Measurements from ENCODE around the gene TMEM187.

Gene TMEM187

GRCh38 chrX:153953892-153954557, 18.5 kb upstream of the TMEM187 start:
- no peak for DNase-seq (ENCODE audit: low read depth in 2 of 2, low spot score in 1 of 2)

GRCh38 chrX:153954558-153955227, 17.9 kb upstream of the TMEM187 start:
- no peak for DNase-seq (ENCODE audit: low read depth in 2 of 2, low spot score in 1 of 2)

- no peak for DNase-seq (ENCODE audit: low read depth in 2 of 2, low spot score in 1 of 2)
These were observed 17.3 kb upstream of the TMEM187 start for GRCh38 chrX:153955228-153955732.

GRCh38 chrX:153956044-153956907, 16.3 kb upstream of the TMEM187 start:
- no peak for DNase-seq (ENCODE audit: low read depth in 2 of 2, low spot score in 1 of 2)

DNA sequence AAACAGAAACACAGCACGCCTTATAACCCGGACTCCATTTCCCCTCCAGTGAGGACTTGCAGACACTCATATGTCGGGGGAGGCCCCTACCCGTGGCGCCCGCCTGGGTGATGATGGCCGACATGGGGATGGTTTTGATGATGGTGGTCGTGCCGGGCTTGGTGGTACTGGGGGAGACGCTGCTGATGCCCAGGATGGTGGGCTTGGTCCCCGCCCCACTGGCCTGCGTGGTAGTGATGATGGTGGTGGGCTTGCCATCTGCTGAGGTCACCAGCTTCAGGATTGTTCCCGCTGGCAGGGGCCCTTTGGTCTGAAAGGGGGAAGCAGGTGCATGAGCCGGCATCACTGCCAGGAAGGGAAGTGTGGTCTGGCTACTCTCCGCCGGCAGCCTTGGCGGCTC, 15.3 kb upstream of the TMEM187 start:
- no peak for DNase-seq (ENCODE audit: low read depth in 2 of 2, low spot score in 1 of 2)

DNA sequence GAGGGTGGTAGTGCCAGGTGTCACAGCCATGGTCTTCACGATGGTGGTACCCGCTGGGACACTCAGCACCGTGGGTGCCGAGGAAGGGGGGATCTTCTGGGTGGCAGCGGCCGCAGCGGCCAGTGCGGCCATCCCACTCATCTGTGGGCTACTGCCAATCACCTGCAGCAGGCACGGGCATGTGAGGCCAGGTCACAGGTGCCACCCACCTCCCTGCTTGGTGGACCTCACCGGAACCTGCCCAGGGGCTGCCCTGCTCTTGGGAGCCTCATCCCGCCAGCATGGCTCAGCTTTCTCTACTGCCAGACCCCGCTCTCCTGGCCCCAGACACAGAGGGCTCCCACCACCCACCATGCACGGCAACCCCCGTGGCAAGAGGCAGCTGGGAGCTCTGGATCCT, 13.9 kb upstream of the TMEM187 start:
- no peak for DNase-seq (ENCODE audit: low read depth in 2 of 2, low spot score in 1 of 2)

DNA sequence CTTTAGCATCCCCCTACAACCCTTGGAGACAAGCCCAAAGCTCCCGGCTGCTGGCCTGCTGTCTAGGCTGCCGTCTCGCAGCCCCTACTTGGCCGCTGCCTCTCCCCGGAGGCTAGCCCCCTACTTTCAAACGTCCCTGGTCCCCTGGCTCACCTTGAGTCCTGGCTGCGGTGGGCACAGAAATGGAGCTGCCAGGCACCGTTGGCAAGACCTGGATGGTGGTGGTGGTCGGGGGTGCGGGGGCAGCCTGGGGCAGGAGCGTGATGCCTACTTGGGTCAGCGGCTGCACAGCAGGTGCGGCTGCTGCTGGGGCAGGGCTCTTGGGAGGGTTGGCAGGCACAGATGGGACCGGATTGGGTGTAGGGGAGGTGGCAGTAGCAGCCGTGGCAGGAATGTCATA, 12.9 kb upstream of the TMEM187 start:
- no peak for DNase-seq (ENCODE audit: low read depth in 2 of 2, low spot score in 1 of 2)

GRCh38 chrX:153960077-153960476, 12.5 kb upstream of the TMEM187 start:
- DNase-seq (ENCODE audit: low read depth in 2 of 2, low spot score in 1 of 2) = no peak

DNA sequence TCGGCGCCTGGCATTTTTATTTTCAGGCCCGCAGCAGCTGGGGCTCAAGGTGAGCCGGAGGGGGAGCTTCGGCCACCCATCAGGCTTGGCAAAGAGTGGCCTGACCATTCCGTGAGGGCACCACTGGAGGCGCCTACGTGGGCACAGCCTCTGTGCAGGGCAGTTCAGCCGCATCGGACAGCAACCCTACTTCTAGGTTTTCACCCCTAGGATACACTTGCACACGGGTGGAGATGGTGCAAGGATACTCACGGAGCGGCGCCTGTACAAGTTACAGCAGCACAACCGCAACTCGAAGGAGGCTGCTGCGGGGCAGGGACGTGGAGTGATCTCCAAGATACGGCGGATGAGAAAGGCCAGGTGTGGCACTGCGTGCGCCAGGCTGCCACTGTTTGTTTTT, 11.8 kb upstream of the TMEM187 start:
- no peak for DNase-seq (ENCODE audit: low read depth in 2 of 2, low spot score in 1 of 2)

- DNase-seq (ENCODE audit: low read depth in 2 of 2, low spot score in 1 of 2) = no peak
These were observed 11.3 kb upstream of the TMEM187 start for GRCh38 chrX:153961292-153961691.

DNA sequence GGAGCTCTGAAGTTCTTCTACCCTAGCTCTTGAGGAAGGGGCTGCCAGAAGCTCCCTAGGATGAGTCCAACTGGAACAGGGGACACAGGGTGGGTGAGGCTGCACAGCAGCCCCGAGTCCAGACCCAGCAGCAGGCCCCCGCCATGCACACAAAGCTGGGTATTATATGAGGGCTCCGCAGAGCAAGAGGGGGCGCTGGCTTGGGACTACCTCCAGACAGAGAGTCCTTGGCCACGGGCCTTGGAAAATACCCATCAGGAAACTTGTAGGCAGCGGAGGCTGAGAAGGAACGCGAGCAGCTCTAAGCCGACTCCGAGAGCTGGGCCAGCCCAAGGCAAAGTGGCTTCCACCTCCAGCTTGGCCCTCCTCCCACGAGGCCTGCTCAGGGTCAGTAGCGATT, 9.0 kb upstream of the TMEM187 start:
- no peak for DNase-seq (ENCODE audit: low read depth in 2 of 2, low spot score in 1 of 2)

DNA sequence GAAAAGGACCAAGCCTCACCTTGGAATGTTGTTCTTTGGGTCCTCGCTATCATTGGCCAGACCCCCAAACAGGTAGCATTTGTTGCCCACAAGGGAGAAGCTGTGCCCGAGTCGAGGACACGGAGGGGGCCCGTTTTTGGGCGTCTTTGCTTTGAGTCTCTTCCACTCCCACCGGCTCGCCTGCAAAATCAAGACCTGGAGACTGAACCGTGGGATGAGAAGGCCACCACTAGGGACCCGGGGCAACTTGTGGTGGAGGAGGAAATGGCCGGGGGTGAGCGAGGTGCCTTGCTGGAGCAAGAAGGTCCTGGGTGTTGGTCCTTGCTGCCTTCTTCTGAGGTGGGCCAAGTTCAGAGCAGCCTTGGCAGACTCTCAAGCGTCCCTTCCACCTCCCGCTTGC, 8.4 kb upstream of the TMEM187 start:
- no peak for DNase-seq (ENCODE audit: low read depth in 2 of 2, low spot score in 1 of 2)

DNA sequence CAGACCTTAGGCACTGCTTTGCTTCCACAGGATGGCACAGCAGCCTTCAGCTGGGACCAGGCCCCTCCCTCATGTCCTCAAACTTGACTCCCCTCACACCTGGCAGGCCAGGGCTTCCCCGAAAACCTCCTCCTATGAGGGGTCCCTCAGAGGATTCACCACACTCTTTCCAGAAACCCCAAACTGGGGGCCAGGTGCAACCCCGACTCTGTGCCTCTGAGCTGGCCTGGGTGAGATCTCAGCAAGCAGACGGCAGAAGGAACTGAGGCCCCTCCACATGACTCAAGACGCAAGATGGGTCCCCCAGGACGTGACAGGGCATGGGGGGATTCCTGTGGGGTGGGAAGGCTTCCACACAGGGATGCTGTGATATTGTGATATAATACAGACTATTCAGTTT, 7.1 kb upstream of the TMEM187 start:
- no peak for DNase-seq (ENCODE audit: low read depth in 2 of 2, low spot score in 1 of 2)

- DNase-seq (ENCODE audit: low read depth in 2 of 2, low spot score in 1 of 2) = no peak
These were observed 6.3 kb upstream of the TMEM187 start for GRCh38 chrX:153966283-153966688.

GRCh38 chrX:153966841-153967535, 5.6 kb upstream of the TMEM187 start:
- peak in 1 of 2 donors; percentile 50 for DNase-seq (ENCODE audit: low read depth in 2 of 2, low spot score in 1 of 2)

DNA sequence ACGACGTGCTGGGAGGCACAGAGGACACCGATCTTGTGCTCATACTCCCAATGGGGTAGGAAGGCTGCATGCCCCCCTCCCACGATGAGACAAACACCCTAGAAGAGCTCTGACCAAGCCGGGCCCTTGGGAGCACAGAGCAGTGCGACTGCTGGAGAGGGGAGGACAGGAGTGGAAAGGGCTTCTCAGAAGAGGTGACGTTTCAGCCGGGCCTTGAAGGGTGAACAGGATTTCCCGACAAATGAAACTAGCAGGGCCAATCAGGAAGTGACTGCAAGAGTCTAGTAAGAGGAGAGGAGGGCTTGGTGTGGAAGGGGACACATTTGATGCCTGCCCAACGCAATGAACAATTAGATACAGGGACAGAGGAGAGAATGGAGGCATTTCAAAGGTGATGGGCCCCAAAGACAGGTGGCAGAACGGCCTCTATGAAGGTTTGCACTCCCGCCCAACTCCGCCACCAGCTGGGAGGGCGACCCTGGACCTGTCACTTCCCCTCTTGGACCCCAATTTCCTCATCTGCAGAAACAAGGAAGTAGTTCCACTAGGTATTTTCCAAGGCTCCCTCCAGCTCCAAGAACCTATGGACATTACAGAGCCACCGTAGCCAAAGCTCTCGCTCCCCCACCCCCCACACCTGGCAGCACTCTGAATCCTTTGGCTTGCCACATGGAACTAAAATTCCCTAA, 4.9 kb upstream of the TMEM187 start:
- DNase-seq (ENCODE audit: low read depth in 2 of 2, low spot score in 1 of 2) = no peak

DNA sequence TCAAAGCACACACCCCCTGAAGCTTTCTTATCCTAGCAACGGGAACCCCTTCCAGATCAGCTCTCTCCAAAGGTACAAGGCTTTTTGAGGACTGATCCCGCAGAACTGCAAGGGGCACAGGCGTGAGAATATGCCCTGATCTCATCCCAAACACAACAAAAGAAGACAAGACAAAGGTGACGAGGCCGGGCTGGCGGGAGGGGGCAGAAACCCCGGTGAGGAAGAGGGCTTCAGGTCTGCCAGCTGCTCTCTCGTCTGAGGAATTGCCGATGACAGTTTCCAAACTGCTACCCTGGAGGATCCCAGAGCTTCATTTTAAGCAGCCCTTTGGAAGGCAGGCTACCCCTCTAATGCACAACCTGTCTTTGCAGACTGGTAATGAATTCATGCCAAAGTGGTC, 4.3 kb upstream of the TMEM187 start:
- no peak for DNase-seq (ENCODE audit: low read depth in 2 of 2, low spot score in 1 of 2)

DNA sequence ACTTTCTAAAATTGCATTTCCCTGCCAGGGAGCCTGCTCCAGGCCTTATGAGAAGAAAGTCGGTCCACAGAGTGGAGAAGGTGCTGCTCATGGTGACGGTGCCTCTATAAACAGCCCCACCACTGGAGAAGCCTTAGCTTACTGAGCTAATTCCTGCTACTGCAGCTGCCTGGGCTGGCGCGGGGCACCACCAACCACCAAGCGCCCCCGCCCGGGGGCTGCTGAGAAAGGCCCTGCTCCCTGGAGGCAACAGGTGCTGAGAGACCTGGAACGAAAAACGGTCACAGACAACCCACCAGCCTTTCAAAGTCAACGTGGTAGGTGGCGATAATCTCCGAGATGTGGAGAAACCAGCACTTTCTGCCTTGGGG, 3.8 kb upstream of the TMEM187 start:
- no peak for DNase-seq (ENCODE audit: low read depth in 2 of 2, low spot score in 1 of 2)

DNA sequence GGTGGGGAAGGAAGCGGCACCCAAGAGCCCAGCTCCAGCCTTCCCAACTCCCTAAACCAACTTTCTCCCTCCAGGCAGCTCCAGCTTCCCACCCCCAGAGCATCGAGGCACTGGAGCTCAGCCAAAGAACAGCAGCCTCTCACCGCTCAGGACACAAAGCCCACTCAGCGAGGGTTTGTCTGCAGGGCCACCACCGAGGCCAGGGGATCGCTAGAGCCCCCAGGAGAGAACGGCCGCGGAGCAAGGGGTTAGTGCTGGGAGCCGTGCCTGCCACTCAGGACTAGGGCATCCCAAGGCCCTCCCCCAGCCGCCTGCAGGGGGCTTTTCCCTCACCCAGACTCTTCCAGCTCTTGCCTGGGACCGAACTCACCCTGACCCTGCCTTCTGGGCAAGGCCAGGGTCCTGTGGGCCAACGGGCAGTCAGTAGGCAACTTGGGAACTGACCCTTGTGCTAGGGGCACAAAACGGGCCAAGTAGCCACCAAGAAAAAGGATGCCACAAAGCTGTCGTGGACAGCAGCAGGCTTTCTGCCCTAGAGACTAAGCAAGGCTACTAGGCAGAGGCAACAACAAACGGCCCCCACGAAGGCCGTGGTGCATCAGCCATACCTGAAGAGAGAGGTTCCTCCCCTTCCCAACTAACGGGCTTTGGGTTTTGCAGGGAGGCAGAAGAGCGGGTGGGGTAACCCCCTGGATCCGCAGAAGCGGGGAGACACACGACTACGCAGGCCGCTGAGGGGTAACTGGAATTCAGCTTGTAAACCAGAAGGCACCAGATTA, 3.2 kb upstream of the TMEM187 start:
- no peak for DNase-seq (ENCODE audit: low read depth in 2 of 2, low spot score in 1 of 2)

DNA sequence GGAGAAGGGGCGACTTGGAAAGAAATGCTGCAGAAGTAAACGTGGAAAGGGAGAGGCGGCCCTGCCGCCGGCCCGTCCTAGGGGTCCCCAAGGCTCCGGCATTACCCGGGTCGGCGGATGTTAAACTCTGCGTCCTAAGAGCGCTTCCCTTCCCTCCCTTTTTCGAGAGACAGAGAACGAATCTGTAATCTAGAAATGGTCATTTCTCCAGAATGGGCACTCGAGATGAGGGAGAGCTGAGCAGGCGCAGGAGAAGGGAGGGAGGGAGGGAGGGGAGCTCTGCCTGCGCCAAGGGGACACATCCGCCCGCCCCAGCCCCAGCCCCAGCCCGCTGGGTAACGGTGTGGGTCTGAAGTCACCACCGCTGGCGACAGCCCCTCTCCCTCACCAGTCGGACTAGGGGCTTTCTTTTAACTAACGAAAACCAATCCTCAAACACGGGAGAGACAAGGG, 2.6 kb upstream of the TMEM187 start:
- DNase-seq (ENCODE audit: low read depth in 2 of 2, low spot score in 1 of 2) = no peak

All from stimulated activated CD8-positive, alpha-beta memory T cell treated with anti-CD3 and anti-CD28 coated beads, Interleukin-4, amount 100 ng/mL, for 4 hours (primary cell).